Activated CD4-positive, alpha-beta T cell treated with anti-CD3 and anti-CD28 coated beads for 48 hours (primary cell): Measurements from ENCODE around the gene NFKB2.

Experiments used
- DNase-seq: peaks from one replicate; pipeline ENCODE4 v3.0.0-alpha.2; 2020

Gene NFKB2

GRCh38 chr10:102396317-102396650 lies 779 bp downstream of the NFKB2 start:
- no peak for DNase-seq

GRCh38 chr10:102396730-102397151 lies 1.2 kb downstream of the NFKB2 start:
- DNase-seq, result no peak

GRCh38 chr10:102397222-102398171 lies 2.0 kb downstream of the NFKB2 start:
- no peak for DNase-seq

- DNase-seq, result no peak
These were observed 2.9 kb downstream of the NFKB2 start for GRCh38 chr10:102398172-102399020.

GRCh38 chr10:102399217-102400021 lies 3.9 kb downstream of the NFKB2 start:
- peak; percentile 92 for DNase-seq

- DNase-seq, result no peak
These were observed 4.6 kb downstream of the NFKB2 start for GRCh38 chr10:102400076-102400475.

- DNase-seq, result no peak
These were observed 5.3 kb downstream of the NFKB2 start for GRCh38 chr10:102400598-102401341.

- DNase-seq, result no peak
These were observed 5.8 kb downstream of the NFKB2 start for GRCh38 chr10:102401342-102401654.

GRCh38 chr10:102401735-102402511 lies 6.4 kb downstream of the NFKB2 start:
- no peak for DNase-seq

- DNase-seq, result no peak
These were observed 7.0 kb downstream of the NFKB2 start for GRCh38 chr10:102402512-102402896.

GRCh38 chr10:102403115-102403514 lies 7.6 kb downstream of the NFKB2 start:
- no peak for DNase-seq

- no peak for DNase-seq
These were observed 9.0 kb downstream of the NFKB2 start for GRCh38 chr10:102404361-102405107.

- DNase-seq, result no peak
These were observed 9.6 kb downstream of the NFKB2 start for GRCh38 chr10:102405108-102405571.

- no peak for DNase-seq
These were observed 10.1 kb downstream of the NFKB2 start for GRCh38 chr10:102405632-102406031.

- no peak for DNase-seq
These were observed 11.3 kb downstream of the NFKB2 start for GRCh38 chr10:102406815-102407214.

GRCh38 chr10:102407425-102408130 lies 12.1 kb downstream of the NFKB2 start:
- no peak for DNase-seq

GRCh38 chr10:102408131-102408727 lies 12.7 kb downstream of the NFKB2 start:
- DNase-seq, result no peak

- peak; percentile 87 for DNase-seq
These were observed 13.5 kb downstream of the NFKB2 start for GRCh38 chr10:102408728-102409603.
